IPS-NIHi7 (cell line): Measurements from ENCODE around the gene TIAM2.
"Not testable (repeated sequence)": the region's sequence is repeated elsewhere in the genome, so short reads cannot be mapped to it uniquely, and the experiment has no call there.

Experiments used
- DNase-seq: peaks from one replicate; pipeline ENCODE4 v3.0.0; 2012; ENCODE audit warnings: mixed read lengths; ENCODE audit errors: extremely low spot score

TIAM2 gene

GRCh38 chr6:155230975-155231374 lies 235.9 kb downstream of the TIAM2 start:
- DNase-seq = not testable (repeated sequence)

DNA sequence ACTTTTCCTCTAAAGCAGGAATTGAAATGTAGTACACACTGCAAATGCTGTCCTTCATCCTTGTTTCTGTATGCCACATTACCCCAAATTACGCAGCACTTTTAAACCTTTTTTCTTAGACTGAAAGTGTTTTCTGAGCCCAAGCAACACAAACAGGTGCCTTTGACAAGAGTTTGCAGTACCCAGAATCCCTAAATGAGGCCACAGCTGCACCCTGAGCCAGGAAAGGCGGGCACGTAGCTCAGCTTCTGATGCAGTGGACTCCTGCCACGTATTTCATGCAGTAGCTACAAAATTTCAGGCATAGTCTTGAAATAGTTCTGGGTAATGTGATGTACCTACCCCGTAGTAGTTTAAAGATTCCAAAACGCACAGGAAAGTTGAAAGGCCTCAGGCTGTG lies 237.7 kb downstream of the TIAM2 start:
- DNase-seq = no peak

DNA sequence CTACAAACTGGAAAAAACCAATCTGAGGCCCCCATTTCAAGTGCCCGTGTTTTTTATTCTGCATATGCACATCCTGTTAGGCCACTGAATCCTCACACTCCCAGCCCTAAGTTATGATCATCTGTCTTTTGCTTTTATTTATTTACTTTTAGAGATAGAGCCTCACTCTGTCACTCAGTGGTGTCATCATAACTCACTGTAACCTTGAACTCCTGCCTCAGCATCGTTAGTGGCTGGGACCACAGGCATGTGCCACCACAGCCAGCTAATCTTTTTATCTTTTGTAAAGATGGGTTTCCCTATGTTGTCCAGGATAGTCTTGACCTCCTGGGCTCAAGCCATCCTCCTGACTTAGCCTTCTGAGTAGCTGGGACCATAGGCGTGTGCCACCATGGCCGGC lies 239.1 kb downstream of the TIAM2 start:
- DNase-seq = no peak

DNA sequence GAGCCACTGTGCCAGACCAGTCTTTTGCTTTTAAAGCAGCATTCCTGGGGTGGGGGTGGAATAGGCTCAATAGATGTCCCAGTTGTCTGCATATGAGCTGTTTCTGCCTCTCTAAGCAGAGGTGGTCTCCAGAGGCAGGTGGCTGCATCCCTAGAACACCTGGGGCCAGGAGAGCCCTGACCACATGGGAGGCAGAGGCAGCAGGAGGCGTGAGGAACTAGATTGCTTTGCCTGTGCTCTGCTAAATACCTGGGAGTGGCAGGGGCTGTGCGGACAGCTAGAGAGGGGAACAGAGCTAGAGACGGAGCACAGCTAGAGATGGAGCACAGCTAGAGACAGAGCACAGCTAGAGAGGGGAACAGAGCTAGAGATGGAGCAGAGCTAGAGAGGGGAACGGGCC lies 239.6 kb downstream of the TIAM2 start:
- DNase-seq = no peak

GRCh38 chr6:155235087-155235486 lies 240.0 kb downstream of the TIAM2 start:
- DNase-seq = no peak

- no peak for DNase-seq
These were observed 242.5 kb downstream of the TIAM2 start for GRCh38 chr6:155237613-155238012.

DNA sequence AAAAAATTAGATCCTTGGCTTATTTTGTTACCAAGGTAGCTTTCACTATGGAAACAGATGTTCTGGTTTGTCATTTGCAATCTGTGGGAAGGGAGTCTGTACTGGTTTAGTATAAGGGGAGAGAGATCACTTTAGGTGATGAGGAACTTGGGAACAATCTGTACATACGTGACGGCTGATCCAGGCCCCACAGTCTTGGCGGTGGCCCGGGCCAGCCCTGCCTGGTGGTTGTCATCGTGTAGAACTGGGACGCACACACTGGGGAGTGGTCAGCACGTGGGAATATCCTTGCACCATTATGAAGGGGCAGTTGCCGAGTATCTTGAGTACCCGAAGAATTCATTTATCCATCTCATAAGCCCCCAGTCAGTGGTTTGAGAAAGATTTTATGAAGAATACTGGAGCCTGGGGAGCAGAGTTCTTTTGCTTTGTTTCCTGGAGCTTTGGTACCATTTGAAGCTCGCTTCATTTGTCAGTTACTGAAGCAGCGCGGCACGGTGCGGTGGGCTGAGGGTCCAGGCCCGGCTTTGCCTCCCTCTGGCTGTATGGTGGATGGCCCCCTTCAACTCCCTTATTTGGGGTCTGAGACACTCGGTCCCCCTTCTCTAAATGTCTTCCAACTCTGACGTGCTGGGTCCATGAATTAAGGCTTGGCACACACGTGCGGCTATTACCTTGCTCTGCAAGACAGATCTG lies 245.9 kb downstream of the TIAM2 start:
- DNase-seq = no peak

- DNase-seq = no peak
These were observed 246.9 kb downstream of the TIAM2 start for GRCh38 chr6:155241966-155242365.

- no peak for DNase-seq
These were observed 249.3 kb downstream of the TIAM2 start for GRCh38 chr6:155244434-155244833.

DNA sequence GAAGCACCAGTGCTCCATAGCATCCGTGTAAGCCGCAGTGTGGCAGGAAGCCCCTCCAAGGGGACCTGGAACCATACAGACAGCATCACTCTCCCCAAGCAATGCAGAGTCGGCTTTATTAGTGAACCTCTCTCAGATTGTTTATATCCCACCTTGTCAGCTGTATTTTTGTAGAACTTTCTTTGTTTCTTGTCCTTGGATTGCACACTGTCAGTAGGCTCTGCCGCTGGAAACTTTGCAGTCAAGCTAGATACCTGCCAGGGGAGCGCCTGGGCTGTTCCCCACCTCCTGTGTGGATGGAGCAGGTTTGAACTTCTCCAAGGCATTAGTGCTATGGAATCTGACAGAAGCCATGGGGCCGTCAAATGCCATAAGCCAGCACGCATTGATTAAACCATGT lies 250.1 kb downstream of the TIAM2 start:
- no peak for DNase-seq

GRCh38 chr6:155245831-155246230 lies 250.7 kb downstream of the TIAM2 start:
- no peak for DNase-seq

DNA sequence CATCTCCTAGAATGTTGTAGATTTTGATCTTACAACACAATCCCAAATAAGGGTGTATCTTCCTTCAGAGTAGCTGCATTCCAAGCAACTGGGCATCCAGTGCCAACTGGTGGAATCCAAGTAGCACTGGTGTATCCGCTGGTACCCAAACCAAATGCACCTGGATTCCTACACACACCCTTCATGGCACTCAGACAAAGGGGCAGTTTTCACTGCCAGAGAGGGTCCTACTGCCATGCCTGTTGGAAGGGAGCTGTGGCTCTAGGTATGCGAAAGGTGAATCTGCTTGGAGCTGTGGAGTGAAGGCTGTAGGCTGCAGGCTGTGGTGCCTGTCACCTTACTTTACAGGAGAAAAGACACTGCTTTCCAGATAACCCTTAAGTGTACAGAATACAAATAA lies 251.7 kb downstream of the TIAM2 start:
- DNase-seq = no peak

GRCh38 chr6:155247618-155248007 lies 252.5 kb downstream of the TIAM2 start:
- DNase-seq = no peak

GRCh38 chr6:155248008-155249001 lies 253.2 kb downstream of the TIAM2 start:
- peak; percentile 68 for DNase-seq

GRCh38 chr6:155250701-155251381 lies 255.7 kb downstream of the TIAM2 start:
- DNase-seq = no peak

DNA sequence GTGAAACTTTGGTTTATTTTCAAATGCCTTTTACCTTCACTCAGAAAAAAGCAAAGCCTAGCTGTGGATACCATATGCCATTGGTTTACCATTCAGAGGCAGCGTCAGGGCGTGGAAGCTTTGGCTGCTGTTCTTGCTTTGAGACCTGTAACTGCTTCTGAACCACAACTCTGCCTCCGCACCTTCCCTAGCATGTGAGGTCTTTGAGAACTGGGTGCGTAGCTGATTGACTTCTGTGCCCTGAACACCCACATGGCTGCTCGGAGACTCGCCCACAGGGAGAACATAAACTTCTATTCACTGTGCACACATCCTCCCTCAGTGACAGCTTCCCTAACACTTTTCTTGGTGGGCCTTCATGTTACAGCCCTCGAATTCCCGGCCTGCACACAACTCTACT lies 257.5 kb downstream of the TIAM2 start:
- DNase-seq = no peak

DNA sequence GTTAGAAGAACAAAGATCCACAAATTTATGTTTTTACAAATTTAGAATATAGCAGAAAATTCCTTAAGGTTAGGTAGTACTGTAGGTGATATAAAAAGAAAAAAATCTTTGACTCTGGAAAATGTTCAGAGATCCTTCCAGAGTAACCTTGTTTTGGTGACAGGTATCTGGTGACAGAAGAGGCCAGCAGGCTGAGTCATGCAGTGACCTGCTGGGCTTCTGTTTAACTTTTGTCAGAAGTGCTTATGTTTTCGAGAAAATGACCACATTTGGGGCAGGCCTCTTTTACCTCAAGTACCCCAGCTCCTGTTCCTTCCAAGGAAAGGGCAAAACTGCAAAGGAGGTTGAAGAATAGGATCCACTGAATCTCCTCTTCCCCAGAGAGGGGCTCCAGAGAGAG lies 258.2 kb downstream of the TIAM2 start:
- DNase-seq = no peak

DNA sequence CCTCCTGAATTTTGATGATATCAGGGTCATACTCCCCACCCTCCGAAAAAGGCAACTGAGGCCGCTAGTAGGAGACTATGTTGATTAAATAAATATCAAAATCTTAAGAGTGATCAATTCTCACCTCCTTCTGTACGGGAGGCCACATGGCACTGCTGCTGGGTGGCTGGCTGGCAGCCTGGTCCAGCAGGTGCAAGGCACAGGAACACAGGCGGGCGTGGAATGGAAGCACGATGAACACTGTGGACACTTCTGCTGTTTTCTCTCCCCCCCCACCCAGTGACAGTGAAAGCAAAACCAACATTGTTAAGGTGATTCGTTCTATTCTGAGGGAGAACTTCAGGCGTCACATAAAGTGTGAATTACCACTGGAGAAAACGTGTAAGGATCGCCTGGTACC lies 259.0 kb downstream of the TIAM2 start:
- DNase-seq = no peak

- no peak for DNase-seq
These were observed 261.1 kb downstream of the TIAM2 start for GRCh38 chr6:155256122-155256795.

- no peak for DNase-seq
These were observed 262.7 kb downstream of the TIAM2 start for GRCh38 chr6:155257796-155258195.

DNA sequence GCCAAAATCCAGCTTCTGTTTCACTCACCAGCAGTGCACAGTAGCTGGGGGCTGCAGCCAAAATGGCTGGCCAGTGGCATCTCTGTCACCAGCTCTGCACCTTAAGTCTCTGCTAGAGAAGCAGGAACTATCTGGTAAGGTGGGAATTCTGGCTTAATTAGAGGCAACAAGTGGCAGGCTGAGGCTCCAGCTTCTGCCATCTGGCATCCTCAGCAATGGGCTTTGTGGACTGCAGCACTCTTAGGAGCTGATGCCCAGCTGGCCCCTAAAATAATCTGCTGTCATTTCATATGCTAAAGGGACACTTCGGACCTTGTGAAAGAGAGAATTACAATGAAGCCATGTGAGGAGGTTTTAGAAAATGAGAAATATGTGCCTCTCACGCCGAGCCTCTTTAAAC lies 264.1 kb downstream of the TIAM2 start:
- no peak for DNase-seq

DNA sequence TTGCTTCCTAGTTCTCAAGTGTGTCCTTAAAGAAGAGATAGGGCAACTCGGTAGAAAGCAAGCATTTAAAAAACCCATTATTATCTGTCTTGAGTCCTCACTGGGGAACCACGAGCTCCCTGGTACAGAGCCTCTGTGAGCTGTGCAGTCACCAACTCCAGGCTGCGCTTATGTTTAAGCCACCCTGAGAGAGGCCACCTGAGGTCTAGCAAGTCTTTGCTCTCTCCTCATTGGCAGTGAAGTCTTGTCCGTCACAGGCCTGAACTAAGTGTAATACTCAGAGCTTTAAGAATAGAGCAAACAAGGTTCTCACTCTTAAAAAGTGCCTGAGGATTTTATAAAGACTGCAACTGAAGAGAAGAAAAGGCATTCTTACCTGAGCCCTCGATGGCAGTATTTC lies 264.8 kb downstream of the TIAM2 start:
- DNase-seq = no peak
